Measurements from ENCODE around the gene YBEY. TPM values are rescaled to one million over a fixed set of nuclear protein-coding genes. Genes with fewer than 3 reads are reported as not detected.

Gene YBEY
- total and polyA plus RNA-seq, 12 donors: 11.9 to 25.7 (median 16.7) TPM

GRCh38 chr21:46345861-46346260 is 59.7 kb downstream of the YBEY start:
- Histone ChIP-seq H3K4me1 (peaks cover 0 to 8% (median 0%) of the 10 kb centered on the region in 9 donors), H3K27ac (no peak overlapping the region), H3K4me3 (no peak overlapping the region), H3K9me3 (no peaks in the 10 kb centered on the region), H3K36me3 (peaks cover 0 to 68% (median 29%) of the 10 kb centered on the region in 9 donors), H3K27me3 (no peaks in the 10 kb centered on the region)
- intact Hi-C loops (cut with DNase I): no loop called here
- WGBS, 2 donors: 91 to 95% methylated on average over 14 of the region's 14 CpGs
- TF ChIP-seq, protein P1, sequence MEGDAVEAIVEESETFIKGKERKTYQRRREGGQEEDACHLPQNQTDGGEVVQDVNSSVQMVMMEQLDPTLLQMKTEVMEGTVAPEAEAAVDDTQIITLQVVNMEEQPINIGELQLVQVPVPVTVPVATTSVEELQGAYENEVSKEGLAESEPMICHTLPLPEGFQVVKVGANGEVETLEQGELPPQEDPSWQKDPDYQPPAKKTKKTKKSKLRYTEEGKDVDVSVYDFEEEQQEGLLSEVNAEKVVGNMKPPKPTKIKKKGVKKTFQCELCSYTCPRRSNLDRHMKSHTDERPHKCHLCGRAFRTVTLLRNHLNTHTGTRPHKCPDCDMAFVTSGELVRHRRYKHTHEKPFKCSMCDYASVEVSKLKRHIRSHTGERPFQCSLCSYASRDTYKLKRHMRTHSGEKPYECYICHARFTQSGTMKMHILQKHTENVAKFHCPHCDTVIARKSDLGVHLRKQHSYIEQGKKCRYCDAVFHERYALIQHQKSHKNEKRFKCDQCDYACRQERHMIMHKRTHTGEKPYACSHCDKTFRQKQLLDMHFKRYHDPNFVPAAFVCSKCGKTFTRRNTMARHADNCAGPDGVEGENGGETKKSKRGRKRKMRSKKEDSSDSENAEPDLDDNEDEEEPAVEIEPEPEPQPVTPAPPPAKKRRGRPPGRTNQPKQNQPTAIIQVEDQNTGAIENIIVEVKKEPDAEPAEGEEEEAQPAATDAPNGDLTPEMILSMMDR (IDR thresholded peaks at IDR 0.05): no peak
- ATAC-seq (no peak), DNase-seq (no peak)

- H3K9me3 ChIP-seq: no peaks in the 10 kb centered on the region
- ATAC-seq (peak in 1 of 8 donors; percentile 26), DNase-seq (no peak)
- no peak overlapping the region for H3K27ac ChIP-seq
- H3K4me3 ChIP-seq: no peak overlapping the region
- peaks cover 0 to 72% (median 36%) of the 10 kb centered on the region in 9 donors for H3K36me3 ChIP-seq
- intact Hi-C loops (cut with DNase I): no loop called here
- WGBS, 2 donors: 94 to 98% methylated on average over 34 of the region's 34 CpGs
- peaks cover 0 to 8% (median 0%) of the 10 kb centered on the region in 9 donors for H3K4me1 ChIP-seq
- no peaks in the 10 kb centered on the region for H3K27me3 ChIP-seq
- TF ChIP-seq, protein P1 (IDR thresholded peaks at IDR 0.05): no peak
Observed at GRCh38 chr21:46346296-46347202, 60.4 kb downstream of the YBEY start.

GRCh38 chr21:46347203-46347550 is 61.0 kb downstream of the YBEY start:
- Histone ChIP-seq H3K4me1 (peaks cover 0 to 8% (median 0%) of the 10 kb centered on the region in 9 donors), H3K4me3 (no peak overlapping the region), H3K27me3 (no peaks in the 10 kb centered on the region), H3K9me3 (no peaks in the 10 kb centered on the region), H3K36me3 (peaks cover 0 to 78% (median 40%) of the 10 kb centered on the region in 9 donors), H3K27ac (peak overlapping the region in 1 of 10 donors; percentile 39)
- WGBS, 2 donors: 61 to 67% methylated on average over 10 of the region's 10 CpGs
- TF ChIP-seq, protein P1 (IDR thresholded peaks at IDR 0.05): no peak
- no peak for DNase-seq
- peak in 2 of 8 donors; percentile 5 to 11 for ATAC-seq
- intact Hi-C loops (cut with DNase I): no loop called here

Other genes with a start within 250 kb of the YBEY start
- 100 to 1,000 TPM in 8 of 10 donors, 10 to 100 TPM in 2; 76.6 to 370 (median 119) TPM for gene COL6A2, start 188.2 kb upstream of the YBEY start, total RNA-seq
- 100 to 1,000 TPM; 301 to 363 TPM for gene COL6A2, start 188.2 kb upstream of the YBEY start, polyA plus RNA-seq
- 1 to 10 TPM in 6 of 10 donors, under 1 TPM in 4; 0.38 to 4.4 (median 1.1) TPM for gene FTCD, start 130.8 kb upstream of the YBEY start, total RNA-seq
- 1 to 10 TPM in 1 of 2 donors, under 1 TPM in 1; 0.14 to 4.0 TPM for gene FTCD, start 130.8 kb upstream of the YBEY start, polyA plus RNA-seq
- 1 to 10 TPM; 4.7 to 9.8 (median 8.2) TPM for gene SPATC1L, start 101.9 kb upstream of the YBEY start, total RNA-seq
- 10 to 100 TPM; 12.7 to 14.6 TPM for gene SPATC1L, start 101.9 kb upstream of the YBEY start, polyA plus RNA-seq
- 10 to 100 TPM; 30.5 to 74.7 (median 40.7) TPM for gene LSS, start 57.6 kb upstream of the YBEY start, total RNA-seq
- 10 to 100 TPM; 22.5 to 44.0 TPM for gene LSS, start 57.6 kb upstream of the YBEY start, polyA plus RNA-seq
- 10 to 100 TPM; 45.6 to 68.4 (median 53.9) TPM for gene MCM3AP, start 731 bp upstream of the YBEY start, total RNA-seq
- 10 to 100 TPM; 31.0 to 37.1 TPM for gene MCM3AP, start 731 bp upstream of the YBEY start, polyA plus RNA-seq
- 1 to 10 TPM in 8 of 10 donors, under 1 TPM in 2; 0.98 to 2.0 (median 1.3) TPM for gene C21orf58, start 37.5 kb downstream of the YBEY start, total RNA-seq
- 1 to 10 TPM in 1 of 2 donors, under 1 TPM in 1; 0.51 to 2.9 TPM for gene C21orf58, start 37.5 kb downstream of the YBEY start, polyA plus RNA-seq
- gene PCNT, start 37.8 kb downstream of the YBEY start, total RNA-seq: 10 to 100 TPM; 17.5 to 58.6 (median 29.7) TPM
- 10 to 100 TPM; 23.0 to 25.4 TPM for gene PCNT, start 37.8 kb downstream of the YBEY start, polyA plus RNA-seq
- gene DIP2A, start 172.5 kb downstream of the YBEY start, total RNA-seq: 10 to 100 TPM; 19.7 to 24.9 (median 22.9) TPM
- gene DIP2A, start 172.5 kb downstream of the YBEY start, polyA plus RNA-seq: 10 to 100 TPM in 1 of 2 donors, 1 to 10 TPM in 1; 9.4 to 45.2 TPM

Data from heart right ventricle (tissue), 16 donors.